Measurements from ENCODE around the gene RNFT2. TPM values are rescaled to one million over a fixed set of nuclear protein-coding genes. Genes with fewer than 3 reads are reported as not detected.

Gene RNFT2
- total RNA-seq, 1 donor from 2014 or later: 8.7 TPM

GRCh38 chr12:116792403-116792802 lies 54.3 kb downstream of the RNFT2 start:
- ChIA-PET CTCF (no interaction called here), POLR2A (no interaction called here)
- Mint-ChIP-seq H3K36me3 (ENCODE audit: low read depth) (peaks cover 3% of the 10 kb centered on the region), H3K27me3 (no peaks in the 10 kb centered on the region), H3K27ac (no peak overlapping the region), H3K4me3 (no peak overlapping the region), H3K4me1 (peaks cover 1% of the 10 kb centered on the region), H3K9me3 (no peaks in the 10 kb centered on the region)
- intact Hi-C loops (cut with micrococcal nuclease): no loop called here
- no peak for TF ChIP-seq CTCF (IDR thresholded peaks at IDR 0.05)
- no peak for ATAC-seq (ENCODE audit: low read depth)
- DNase-seq: no peak

GRCh38 chr12:116794725-116795124 lies 56.6 kb downstream of the RNFT2 start:
- ChIA-PET CTCF (no interaction called here), POLR2A (no interaction called here)
- intact Hi-C loops (cut with micrococcal nuclease): no loop called here
- TF ChIP-seq CTCF (IDR thresholded peaks at IDR 0.05): no peak
- Mint-ChIP-seq H3K27me3 (no peaks in the 10 kb centered on the region), H3K9me3 (peaks cover 9% of the 10 kb centered on the region), H3K4me3 (no peak overlapping the region), H3K4me1 (no peaks in the 10 kb centered on the region), H3K36me3 (ENCODE audit: low read depth) (peaks cover 6% of the 10 kb centered on the region), H3K27ac (no peak overlapping the region)
- DNase-seq: no peak
- ATAC-seq (ENCODE audit: low read depth): no peak

GRCh38 chr12:116797885-116798284 lies 59.8 kb downstream of the RNFT2 start:
- POLR2A ChIA-PET: no interaction called here
- Mint-ChIP-seq H3K27me3 (no peaks in the 10 kb centered on the region), H3K27ac (no peak overlapping the region), H3K4me3 (no peak overlapping the region), H3K36me3 (ENCODE audit: low read depth) (peaks cover 7% of the 10 kb centered on the region), H3K4me1 (peaks cover 17% of the 10 kb centered on the region), H3K9me3 (peaks cover 13% of the 10 kb centered on the region)
- DNase-seq (no peak), ATAC-seq (ENCODE audit: low read depth) (no peak)
- CTCF ChIA-PET: no interaction called here
- intact Hi-C loops (cut with micrococcal nuclease): no loop called here
- TF ChIP-seq CTCF (IDR thresholded peaks at IDR 0.05): no peak

GRCh38 chr12:116798719-116799118 lies 60.6 kb downstream of the RNFT2 start:
- peaks cover 7% of the 10 kb centered on the region for H3K36me3 Mint-ChIP-seq (ENCODE audit: low read depth)
- ChIA-PET CTCF (no interaction called here), POLR2A (no interaction called here)
- DNase-seq (no peak), ATAC-seq (ENCODE audit: low read depth) (no peak)
- TF ChIP-seq CTCF (IDR thresholded peaks at IDR 0.05): no peak
- no peaks in the 10 kb centered on the region for H3K27me3 Mint-ChIP-seq
- H3K9me3 Mint-ChIP-seq: peaks cover 15% of the 10 kb centered on the region
- no peak overlapping the region for H3K4me3 Mint-ChIP-seq
- H3K27ac Mint-ChIP-seq: no peak overlapping the region
- H3K4me1 Mint-ChIP-seq: peaks cover 25% of the 10 kb centered on the region
- intact Hi-C loops (cut with micrococcal nuclease): no loop called here

- TF ChIP-seq CTCF (IDR thresholded peaks at IDR 0.05): no peak
- Mint-ChIP-seq H3K36me3 (ENCODE audit: low read depth) (peaks cover 7% of the 10 kb centered on the region), H3K4me3 (no peak overlapping the region), H3K27me3 (no peaks in the 10 kb centered on the region), H3K9me3 (peaks cover 15% of the 10 kb centered on the region), H3K27ac (no peak overlapping the region), H3K4me1 (peaks cover 38% of the 10 kb centered on the region)
- POLR2A ChIA-PET: no interaction called here
- CTCF ChIA-PET: no interaction called here
- DNase-seq: no peak
- intact Hi-C loops (cut with micrococcal nuclease): loop anchor here (5.0 kb wide), 3 partner anchors 57 to 82 kb away; partner anchors contain the start of genes HRK, RNFT2 and SPRING1
- no peak for ATAC-seq (ENCODE audit: low read depth)
Observed at GRCh38 chr12:116799955-116800354, 61.8 kb downstream of the RNFT2 start.
